Suprapubic skin (tissue), 3 donors: ENCODE data around the gene CRIP2.

ENCODE experiments used
- EP300 ChIP-seq: sonication (generic); formaldehyde crosslinking; IDR thresholded peaks from one replicate; pipeline ENCODE4 v1.6.1; 2017; ENCODE audit warnings: antibody characterized with exemption
- POLR2A ChIP-seq, 2 donors: fragments of 450-650 bp; IDR thresholded peaks; one replicate each; pipeline ENCODE4 v1.6.1; 2017; ENCODE audit warnings: antibody characterized with exemption in 2 of 2, mild to moderate bottlenecking in 2 of 2, moderate library complexity in 2 of 2
- TF ChIP-seq, protein P1 (sequence below), 2 donors: fragments of 200-600 bp in 1 of 2; fragments of 450-650 bp in 1 of 2; sonication (generic) in 1 of 2; IDR thresholded peaks; one replicate each; pipeline ENCODE4 v1.5.1; 2016 to 2019; ENCODE audit warnings: antibody characterized with exemption in 2 of 2, mild to moderate bottlenecking in 1 of 2, moderate library complexity in 1 of 2

DNA sequence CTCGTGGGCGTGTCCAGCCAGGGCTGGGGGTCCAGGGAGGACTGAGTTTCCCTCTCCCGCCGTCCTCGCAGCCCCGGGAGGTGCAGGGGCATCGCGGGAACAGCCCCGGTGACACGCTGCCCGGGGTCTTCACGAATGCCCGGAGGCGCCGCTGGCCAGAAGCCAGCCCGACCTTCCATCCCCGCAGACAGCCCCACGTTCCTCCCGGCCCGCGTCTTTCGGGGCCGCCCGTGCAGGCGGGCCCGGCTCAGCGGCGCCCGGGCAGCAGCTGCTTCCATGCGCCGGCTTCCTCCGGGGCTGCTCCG is 15.6 kb downstream of the CRIP2 start:
- TF ChIP-seq EP300 (no peak), POLR2A (IDR thresholded peaks at IDR 0.05) (no peak)
- TF ChIP-seq, protein P1, sequence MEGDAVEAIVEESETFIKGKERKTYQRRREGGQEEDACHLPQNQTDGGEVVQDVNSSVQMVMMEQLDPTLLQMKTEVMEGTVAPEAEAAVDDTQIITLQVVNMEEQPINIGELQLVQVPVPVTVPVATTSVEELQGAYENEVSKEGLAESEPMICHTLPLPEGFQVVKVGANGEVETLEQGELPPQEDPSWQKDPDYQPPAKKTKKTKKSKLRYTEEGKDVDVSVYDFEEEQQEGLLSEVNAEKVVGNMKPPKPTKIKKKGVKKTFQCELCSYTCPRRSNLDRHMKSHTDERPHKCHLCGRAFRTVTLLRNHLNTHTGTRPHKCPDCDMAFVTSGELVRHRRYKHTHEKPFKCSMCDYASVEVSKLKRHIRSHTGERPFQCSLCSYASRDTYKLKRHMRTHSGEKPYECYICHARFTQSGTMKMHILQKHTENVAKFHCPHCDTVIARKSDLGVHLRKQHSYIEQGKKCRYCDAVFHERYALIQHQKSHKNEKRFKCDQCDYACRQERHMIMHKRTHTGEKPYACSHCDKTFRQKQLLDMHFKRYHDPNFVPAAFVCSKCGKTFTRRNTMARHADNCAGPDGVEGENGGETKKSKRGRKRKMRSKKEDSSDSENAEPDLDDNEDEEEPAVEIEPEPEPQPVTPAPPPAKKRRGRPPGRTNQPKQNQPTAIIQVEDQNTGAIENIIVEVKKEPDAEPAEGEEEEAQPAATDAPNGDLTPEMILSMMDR (IDR thresholded peaks at IDR 0.05), result no peak
